Thyroid gland (tissue), 4 donors: ENCODE results near the gene RENBP. TPM values are rescaled to one million over a fixed set of nuclear protein-coding genes. Genes with fewer than 3 reads are reported as not detected.
"Not testable (repeated sequence)": the region's sequence is repeated elsewhere in the genome, so short reads cannot be mapped to it uniquely, and the experiment has no call there.

Source experiments
- DNase-seq, 2 donors: peaks; one replicate each; pipeline ENCODE4 v3.0.0-alpha.2; 2019
- H3K27ac ChIP-seq, 3 donors: fragments of 200-600 bp; sonication (generic); 1 replicate in 2 of 3; 2 replicates in 1 of 3; pipeline ENCODE4 v1.5.1; 2016 to 2019; ENCODE audit warnings: mild to moderate bottlenecking in 1 of 3, moderate library complexity in 1 of 3
- H3K27me3 ChIP-seq: fragments of 200-600 bp; sonication (generic); one replicate; pipeline ENCODE4 v1.5.1; 2019
- H3K36me3 ChIP-seq, 2 donors: fragments of 200-600 bp; sonication (generic); one replicate each; pipeline ENCODE4 v1.5.1; 2016 to 2019
- H3K4me1 ChIP-seq, 2 donors: fragments of 200-600 bp; sonication (generic); one replicate each; pipeline ENCODE4 v1.5.1; 2017 to 2019
- H3K4me3 ChIP-seq, 3 donors: fragments of 200-600 bp; sonication (generic); replicated peaks in 1 of 3; 1 replicate in 2 of 3; 2 replicates in 1 of 3; pipeline ENCODE4 v1.5.1; 2016; ENCODE audit warnings: mild to moderate bottlenecking in 1 of 3
- H3K9me3 ChIP-seq: fragments of 200-600 bp; sonication (generic); one replicate; pipeline ENCODE4 v1.5.1; 2017
- POLR2A ChIP-seq, 2 donors: fragments of 450-650 bp; IDR thresholded peaks; one replicate each; pipeline ENCODE4 v1.6.1; 2017; ENCODE audit warnings: antibody characterized with exemption in 2 of 2, mild to moderate bottlenecking in 2 of 2, moderate library complexity in 1 of 2
- WGBS, 2 donors: methylation state at CpG; one replicate each; pipeline ENCODE4 v1.1.5; 2017; 5-methylcytosine and 5-hydroxymethylcytosine counted together
- intact Hi-C: fragments of 100-400 bp; cut with DNase I; formaldehyde crosslinking; loops from one replicate; pipeline ENCODE4 v1.15.1; 2023
- total RNA-seq, 4 donors: library from RNA; depleted of rRNA; stranded (reverse); fragments of >200 nt; gene quantifications; one replicate each; pipeline ENCODE4 v1.2.3, GENCODE V29; 2016
- TF ChIP-seq, protein P1 (sequence below), 6 experiments: fragments of 200-600 bp in 3 of 6; fragments of 450-650 bp in 3 of 6; sonication (generic) in 3 of 6; IDR thresholded peaks; one replicate each; pipeline ENCODE4 v1.5.1; 2016 to 2019; ENCODE audit warnings: antibody characterized with exemption in 6 of 6, mild to moderate bottlenecking in 2 of 6, inconsistent platforms in 1 of 6, moderate library complexity in 1 of 6

The RENBP gene
- total RNA-seq, 4 donors from 2014 or later, result 3.6 to 16.5 (median 4.4) TPM

DNA sequence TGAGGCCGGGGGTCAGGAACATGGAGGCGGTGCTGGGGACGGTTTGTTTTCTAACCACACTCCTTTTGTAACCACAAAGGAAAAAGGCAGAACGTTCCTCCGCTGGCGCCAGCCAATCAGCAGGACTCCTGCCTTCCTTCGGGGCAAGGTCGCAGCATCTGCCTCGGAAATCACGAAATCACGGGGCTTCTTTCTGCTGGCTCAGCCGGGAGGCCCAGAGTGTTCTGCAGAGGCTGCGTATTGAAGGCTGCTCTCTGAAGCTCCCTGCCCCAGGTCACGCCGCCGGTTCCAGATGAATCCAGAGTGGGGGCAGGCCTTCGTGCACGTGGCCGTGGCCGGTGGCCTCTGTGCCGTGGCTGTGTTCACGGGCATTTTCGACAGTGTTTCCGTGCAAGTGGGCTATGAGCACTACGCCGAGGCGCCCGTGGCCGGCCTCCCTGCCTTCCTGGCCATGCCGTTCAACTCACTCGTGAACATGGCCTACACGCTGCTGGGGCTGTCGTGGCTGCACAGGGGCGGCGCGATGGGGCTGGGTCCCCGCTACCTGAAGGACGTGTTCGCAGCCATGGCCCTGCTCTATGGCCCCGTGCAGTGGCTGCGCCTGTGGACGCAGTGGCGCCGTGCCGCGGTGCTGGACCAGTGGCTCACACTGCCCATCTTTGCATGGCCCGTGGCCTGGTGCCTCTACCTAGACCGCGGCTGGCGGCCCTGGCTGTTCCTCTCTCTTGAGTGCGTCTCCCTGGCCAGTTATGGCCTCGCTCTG is 37.5 kb upstream of the RENBP start:
- Histone ChIP-seq H3K36me3 (no peaks in the 10 kb centered on the region), H3K4me1 (peaks cover 0 to 3% of the 10 kb centered on the region in 2 donors), H3K27ac (no peak overlapping the region), H3K4me3 (no peak overlapping the region), H3K27me3 (no peaks in the 10 kb centered on the region), H3K9me3 (no peaks in the 10 kb centered on the region)
- DNase-seq, result no peak
- intact Hi-C loops, result no loop called here
- TF ChIP-seq POLR2A (IDR thresholded peaks at IDR 0.05), result no peak
- TF ChIP-seq, protein P1, sequence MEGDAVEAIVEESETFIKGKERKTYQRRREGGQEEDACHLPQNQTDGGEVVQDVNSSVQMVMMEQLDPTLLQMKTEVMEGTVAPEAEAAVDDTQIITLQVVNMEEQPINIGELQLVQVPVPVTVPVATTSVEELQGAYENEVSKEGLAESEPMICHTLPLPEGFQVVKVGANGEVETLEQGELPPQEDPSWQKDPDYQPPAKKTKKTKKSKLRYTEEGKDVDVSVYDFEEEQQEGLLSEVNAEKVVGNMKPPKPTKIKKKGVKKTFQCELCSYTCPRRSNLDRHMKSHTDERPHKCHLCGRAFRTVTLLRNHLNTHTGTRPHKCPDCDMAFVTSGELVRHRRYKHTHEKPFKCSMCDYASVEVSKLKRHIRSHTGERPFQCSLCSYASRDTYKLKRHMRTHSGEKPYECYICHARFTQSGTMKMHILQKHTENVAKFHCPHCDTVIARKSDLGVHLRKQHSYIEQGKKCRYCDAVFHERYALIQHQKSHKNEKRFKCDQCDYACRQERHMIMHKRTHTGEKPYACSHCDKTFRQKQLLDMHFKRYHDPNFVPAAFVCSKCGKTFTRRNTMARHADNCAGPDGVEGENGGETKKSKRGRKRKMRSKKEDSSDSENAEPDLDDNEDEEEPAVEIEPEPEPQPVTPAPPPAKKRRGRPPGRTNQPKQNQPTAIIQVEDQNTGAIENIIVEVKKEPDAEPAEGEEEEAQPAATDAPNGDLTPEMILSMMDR (IDR thresholded peaks at IDR 0.05), result no peak
- WGBS, 2 donors, result 76 to 81% methylated on average over 9 to 20 of the region's 52 CpGs

DNA sequence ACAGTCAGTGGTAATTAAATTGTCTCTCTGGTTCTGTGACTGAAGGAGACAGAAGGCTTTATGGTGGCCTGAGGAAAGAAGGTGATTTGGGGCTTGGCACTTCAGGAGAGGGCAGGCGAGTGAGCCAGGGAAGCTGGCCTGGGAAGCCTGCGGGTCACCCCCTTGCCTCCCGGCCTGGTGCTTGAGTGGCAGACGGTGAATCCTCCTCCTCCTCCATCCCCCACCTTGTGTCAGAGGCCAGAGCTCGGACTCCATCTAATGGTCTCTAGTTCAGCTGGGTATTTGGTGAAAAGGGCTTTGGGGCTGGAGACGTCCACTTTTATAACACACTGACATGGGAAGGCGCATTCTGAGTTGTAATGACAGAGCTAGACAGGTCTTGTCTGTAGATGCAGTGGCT is 36.8 kb upstream of the RENBP start:
- Histone ChIP-seq H3K27me3 (no peaks in the 10 kb centered on the region), H3K36me3 (no peaks in the 10 kb centered on the region), H3K9me3 (no peaks in the 10 kb centered on the region), H3K27ac (no peak overlapping the region), H3K4me1 (peaks cover 0 to 3% of the 10 kb centered on the region in 2 donors), H3K4me3 (no peak overlapping the region)
- TF ChIP-seq POLR2A (IDR thresholded peaks at IDR 0.05), result no peak
- TF ChIP-seq, protein P1 (IDR thresholded peaks at IDR 0.05), result no peak
- 85 to 90% methylated on average over 6 to 7 of the region's 7 CpGs for WGBS, 2 donors
- intact Hi-C loops, result no loop called here
- DNase-seq, result no peak

DNA sequence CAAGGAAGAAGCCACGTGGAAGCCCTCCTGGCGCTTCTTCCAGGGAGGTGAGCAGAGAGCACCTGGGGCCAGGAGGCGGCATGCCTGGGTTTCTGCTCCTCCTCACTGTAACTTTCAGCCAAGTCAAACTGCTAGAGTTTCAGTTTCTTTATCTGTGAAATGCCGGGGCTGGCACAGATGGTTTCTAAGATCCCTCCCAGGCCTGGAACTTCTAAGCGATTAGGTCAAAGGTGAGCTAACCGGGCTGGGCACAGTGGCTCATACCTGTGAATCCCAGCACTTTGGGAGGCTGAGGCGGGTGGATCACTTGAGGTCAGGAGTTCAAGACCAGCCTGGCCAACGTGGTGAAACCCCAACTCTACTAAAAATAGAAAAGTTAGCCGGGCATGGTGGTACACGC is 36.0 kb upstream of the RENBP start:
- H3K4me1 ChIP-seq, H3K27ac ChIP-seq, H3K36me3 ChIP-seq, H3K9me3 ChIP-seq, H3K4me3 ChIP-seq, H3K27me3 ChIP-seq, DNase-seq, intact Hi-C loops: not testable (repeated sequence)
- 89% methylated on average over 3 to 8 of the region's 10 CpGs for WGBS, 2 donors

DNA sequence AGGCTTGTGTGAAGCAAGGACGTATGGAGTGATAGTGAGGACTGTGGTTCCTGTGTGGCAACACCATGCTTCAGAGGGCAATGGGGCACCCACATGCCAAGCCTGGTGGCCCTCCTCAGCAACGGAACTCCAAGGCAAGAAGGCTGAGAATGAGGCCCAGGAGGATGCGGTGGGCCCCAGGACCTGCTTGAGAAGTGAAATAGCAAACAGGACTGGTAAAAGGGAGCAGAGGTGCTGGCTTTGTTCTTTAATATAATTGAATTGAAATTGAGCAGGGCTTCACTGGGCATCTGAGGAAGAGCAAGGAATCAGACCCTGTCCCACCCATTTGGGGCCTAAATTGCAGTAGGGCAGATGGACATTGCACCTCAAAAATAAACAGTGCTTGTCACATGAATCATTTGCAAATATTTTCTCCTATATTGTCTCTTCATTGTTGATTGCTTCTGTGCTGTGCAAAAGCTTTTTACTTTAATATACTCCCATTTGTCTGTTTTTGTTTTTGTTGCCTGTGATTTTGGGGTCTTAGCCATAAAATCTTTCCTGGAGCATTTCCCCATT is 30.4 kb upstream of the RENBP start:
- H3K27ac ChIP-seq, result no peak overlapping the region
- WGBS, 2 donors, result 81 to 89% methylated on average over 3 of the region's 3 CpGs
- TF ChIP-seq, protein P1 (IDR thresholded peaks at IDR 0.05), result no peak
- no peak for TF ChIP-seq POLR2A (IDR thresholded peaks at IDR 0.05)
- peaks cover 1 to 12% of the 10 kb centered on the region in 2 donors for H3K4me1 ChIP-seq
- H3K9me3 ChIP-seq, result no peaks in the 10 kb centered on the region
- no peaks in the 10 kb centered on the region for H3K36me3 ChIP-seq
- intact Hi-C loops, result no loop called here
- no peak overlapping the region for H3K4me3 ChIP-seq
- DNase-seq, result no peak
- H3K27me3 ChIP-seq, result no peaks in the 10 kb centered on the region

DNA sequence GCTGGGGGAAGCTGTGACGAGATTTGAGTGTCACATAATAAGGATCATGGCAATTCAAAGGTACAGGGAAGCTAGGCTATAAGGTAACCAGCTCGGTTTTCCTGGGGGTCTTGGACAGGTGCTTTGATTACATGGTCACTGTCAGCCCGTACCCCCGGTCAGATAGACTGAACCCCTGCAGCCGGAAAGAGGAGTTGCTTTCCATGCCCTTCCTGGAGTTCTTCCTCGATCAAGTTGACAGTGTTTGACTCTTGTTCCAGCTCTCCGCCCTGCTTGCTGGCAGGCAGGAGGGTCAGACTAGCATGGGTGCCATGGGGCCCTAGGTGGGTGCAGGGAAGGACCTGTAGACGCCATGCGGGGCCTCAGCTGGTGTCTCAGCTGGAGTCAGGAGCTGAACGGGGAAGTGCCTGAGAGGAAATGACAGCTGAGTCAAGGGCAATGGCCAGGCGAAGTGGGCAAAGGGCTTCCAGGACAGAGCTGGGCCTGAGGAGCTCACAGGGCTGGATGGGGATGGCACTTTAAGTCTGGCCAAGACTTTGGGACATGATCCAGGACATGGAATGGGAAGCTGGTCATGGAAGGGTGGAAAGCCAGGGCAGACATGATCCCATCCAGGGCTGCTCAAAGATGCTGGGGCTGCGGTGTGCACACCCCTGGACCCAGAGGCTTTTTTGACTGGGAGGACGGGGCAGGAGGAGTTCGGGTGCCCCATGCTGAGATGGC is 29.7 kb upstream of the RENBP start:
- intact Hi-C loops, result no loop called here
- Histone ChIP-seq H3K36me3 (no peaks in the 10 kb centered on the region), H3K4me1 (peaks cover 7 to 19% of the 10 kb centered on the region in 2 donors), H3K27me3 (no peaks in the 10 kb centered on the region), H3K27ac (no peak overlapping the region), H3K9me3 (no peaks in the 10 kb centered on the region), H3K4me3 (no peak overlapping the region)
- no peak for DNase-seq
- TF ChIP-seq, protein P1 (IDR thresholded peaks at IDR 0.05), result no peak
- no peak for TF ChIP-seq POLR2A (IDR thresholded peaks at IDR 0.05)
- WGBS, 2 donors, result 80 to 83% methylated on average over 8 to 11 of the region's 14 CpGs
